GM21423 (cell line): ENCODE data around the gene SUFU.

Source experiments
- ATAC-seq: cut with Tn5 transposase; IDR thresholded peaks from one replicate; pipeline ENCODE4 v1.9.1; 2021; ENCODE audit warnings: mild to moderate bottlenecking, moderate library complexity; ENCODE audit not compliant: unreplicated experiment

The SUFU gene

GRCh38 chr10:102668326-102669107 lies 164.7 kb downstream of the SUFU start:
- no peak for ATAC-seq

GRCh38 chr10:102669206-102670064 lies 165.7 kb downstream of the SUFU start:
- ATAC-seq: no peak

DNA sequence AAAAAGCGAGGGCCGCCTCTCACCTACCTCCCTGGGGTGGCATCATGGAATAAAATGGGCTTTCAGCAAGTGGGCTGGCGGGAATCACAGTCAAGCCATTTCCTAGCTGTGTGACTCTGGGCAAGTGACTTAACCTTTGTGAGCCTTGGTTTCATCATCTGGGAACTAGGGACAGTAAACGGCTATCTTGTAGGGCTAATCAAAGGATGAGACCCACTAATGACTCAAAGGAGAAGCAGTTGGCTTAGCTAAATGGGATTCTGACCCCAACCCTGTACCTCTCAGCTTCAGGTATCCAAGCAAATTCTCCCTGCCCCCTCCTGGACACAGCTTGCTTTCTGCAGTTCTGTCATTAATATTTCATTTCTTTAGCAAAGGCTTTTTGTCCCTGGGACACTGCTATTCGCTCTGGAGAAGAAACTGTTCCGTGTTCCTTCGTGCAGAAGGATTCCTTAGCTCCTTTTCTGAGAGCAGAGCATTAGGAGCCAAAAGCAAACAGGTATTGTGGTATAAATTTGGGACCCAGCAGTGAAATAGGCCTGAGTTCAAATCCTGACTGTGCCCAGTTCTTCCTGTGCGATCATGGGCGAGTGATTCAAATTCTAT lies 166.4 kb downstream of the SUFU start:
- no peak for ATAC-seq

DNA sequence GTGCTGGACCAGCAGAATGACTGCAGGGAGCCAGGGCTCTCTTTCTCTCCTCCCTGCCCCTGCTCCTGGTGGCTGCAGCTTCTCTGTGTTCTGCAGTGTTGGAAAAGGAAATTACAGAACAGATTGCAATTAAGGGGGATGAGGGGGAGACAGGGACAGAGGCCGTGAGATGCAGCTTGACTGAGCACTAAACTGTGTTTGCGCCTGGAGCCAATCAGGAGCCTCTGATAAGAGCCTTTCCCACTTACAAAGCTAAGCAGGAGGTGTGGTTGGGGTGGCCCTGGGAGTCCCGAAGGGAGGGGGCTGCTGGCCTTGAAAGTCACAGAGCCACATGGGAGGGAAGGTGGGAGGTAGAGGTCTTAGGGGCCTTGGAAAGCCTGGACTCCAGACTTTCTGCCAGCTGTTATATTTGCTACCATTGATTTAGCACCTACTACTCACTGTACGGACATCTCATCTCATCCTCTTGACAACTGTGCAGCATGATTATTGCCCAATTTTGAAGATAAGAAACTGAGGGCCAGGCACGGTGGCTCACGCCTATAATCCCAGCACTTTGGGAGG lies 167.2 kb downstream of the SUFU start:
- ATAC-seq: no peak

DNA sequence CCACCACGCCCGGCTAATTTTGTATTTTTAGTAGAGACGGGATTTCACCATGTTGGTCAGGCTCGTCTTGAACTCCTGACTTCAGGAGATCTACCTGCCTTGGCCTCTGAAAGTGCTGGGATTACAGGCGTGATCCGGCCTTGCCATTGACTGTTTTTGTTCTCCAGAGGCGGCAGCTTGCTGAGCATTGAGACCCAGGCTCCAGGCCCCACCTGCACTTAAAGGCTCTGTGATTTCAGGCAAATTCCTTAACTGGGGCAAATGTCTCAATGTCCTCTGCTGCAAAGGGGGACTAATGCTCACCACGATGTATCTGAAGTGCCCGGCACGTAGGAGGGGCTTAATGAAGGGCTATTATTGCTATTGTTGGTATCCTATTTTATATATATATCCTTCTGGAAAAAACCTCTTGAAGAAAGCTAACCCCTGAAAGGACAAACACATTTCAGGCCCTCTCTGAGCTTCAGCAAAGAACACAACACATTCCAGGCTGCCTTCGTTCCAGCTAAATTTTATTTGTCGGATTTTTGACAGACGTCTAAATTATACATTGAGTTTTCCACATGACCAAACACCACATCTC lies 169.6 kb downstream of the SUFU start:
- ATAC-seq: no peak

DNA sequence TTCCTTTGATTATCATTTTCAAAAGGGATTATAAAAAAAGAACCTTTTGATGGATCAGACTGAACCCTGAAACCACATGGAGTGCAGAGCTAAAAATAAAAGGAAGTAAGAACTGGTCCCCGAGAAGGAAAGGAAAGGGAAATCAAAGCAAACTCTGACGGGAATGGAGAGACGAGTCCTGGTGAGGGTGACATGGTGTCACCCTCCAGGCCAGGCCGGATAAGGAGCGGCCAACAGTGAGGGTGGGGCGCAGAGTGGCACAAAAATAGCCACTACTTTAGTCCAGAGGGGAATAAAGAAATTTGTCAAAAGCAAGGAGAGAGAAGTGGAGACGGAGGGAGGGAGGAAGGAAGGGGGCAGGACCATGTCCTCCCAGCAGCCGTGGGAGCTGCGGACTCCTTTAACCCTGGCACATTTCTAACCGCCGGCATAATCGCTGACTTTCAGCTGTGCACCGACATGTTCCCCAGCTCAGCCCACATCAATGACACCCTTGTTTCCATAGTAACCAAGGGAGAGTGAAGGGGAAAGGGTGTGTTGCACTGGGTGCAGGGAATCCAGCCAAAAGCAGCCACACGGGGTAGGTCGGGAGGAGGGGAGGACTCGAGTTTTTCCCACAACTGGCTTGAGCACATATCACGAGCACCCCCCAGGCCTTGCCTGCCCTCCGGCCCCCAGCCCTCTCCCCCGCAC lies 170.2 kb downstream of the SUFU start:
- ATAC-seq: peak; percentile 48

- no peak for ATAC-seq
These were observed 170.8 kb downstream of the SUFU start for GRCh38 chr10:102674566-102674965.

DNA sequence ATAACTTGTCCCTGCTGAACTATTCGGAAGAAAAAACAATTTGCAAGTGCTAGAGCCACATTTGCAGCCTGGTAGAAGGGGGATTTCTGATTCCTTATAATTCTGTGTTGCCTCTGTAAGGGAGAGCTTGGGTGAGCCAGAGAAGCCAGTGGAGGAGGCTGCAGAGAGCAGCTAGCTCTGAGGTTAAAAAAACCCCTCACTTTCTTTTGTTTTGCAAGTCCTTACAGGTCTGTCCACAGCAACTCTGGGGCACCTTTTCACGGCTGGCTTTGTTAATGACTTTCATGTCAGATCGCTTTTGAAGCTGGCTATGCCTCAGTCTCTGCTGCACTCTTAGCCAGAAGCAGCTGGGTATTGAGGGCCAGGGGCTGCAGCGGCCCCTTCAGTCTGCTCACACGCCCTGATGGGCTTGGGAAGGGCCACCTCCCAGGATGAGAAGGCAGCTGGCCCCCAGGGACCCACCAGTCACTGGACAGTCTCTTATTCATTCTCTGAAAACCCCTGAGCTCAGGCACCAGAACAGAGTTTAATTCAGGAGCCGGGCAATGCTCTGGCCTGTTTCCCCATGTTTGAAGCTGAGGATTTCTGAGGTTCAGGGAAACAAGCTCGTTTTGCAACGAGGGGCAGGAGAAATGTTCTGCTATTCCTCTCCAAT lies 171.4 kb downstream of the SUFU start:
- no peak for ATAC-seq

DNA sequence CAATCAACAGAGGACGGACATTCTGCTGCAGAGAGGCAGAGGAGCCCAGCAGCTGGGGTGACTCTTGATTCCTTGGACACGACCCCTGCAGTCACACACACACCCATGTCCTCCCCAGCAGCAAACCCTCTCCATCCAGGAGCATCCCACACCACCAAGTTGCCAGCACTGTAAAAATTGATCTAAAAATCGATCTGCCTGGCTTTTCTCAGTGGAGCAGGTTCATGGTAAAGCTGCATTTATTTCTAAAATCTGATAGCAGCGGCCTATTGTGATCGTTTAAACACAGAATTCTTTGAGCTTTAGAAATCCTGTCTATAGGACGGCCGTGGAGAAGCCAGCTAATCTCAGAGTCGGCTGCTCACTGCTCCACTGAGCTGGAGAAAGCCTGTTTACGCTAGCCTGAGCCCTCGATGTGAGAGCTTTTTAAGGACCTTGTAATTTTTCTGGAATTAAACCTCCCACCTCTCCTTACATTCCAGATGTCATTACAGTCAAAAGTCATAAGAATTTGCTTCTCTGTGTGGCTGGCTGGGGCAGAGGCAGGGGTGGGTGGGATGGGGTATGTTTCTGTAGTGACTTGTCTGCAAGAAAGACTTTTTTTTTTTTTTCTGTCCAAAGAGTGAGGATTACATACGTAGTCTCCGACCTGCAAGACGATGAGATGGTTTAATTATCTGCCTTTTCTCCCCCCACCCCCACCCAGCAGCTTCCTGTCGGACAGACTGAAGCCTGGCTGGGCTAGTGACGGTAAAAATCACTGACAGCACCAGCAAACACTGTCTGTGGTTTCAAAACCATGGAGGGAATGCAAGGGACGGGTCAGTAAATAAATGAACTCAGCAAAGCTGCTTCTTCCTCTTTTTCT lies 172.1 kb downstream of the SUFU start:
- ATAC-seq: no peak

- no peak for ATAC-seq
These were observed 173.0 kb downstream of the SUFU start for GRCh38 chr10:102676534-102677315.

- no peak for ATAC-seq
These were observed 173.7 kb downstream of the SUFU start for GRCh38 chr10:102677331-102678067.

- ATAC-seq: no peak
These were observed 174.3 kb downstream of the SUFU start for GRCh38 chr10:102678068-102678400.

DNA sequence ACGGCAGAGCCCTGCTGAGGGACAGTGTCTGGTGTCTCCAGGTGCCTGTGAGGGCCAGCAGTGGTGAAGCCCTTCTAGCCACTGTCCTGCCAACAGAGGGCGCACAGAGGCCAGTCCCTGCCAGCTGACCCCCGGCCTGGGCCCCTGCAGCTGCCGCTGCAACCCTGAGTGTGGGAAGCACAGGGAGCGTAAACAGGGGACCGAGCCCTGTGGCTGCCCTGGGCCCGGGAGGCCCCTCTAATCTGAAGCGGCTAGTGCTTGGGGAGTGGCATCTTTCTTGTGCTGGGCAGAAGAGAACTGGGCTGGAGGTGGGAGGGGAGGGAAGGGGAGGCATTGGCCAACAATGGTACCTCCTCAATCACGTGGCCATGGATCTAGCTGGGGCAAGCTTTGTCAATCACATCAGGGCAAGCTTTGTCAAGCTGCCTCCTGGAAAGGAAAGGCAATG lies 175.1 kb downstream of the SUFU start:
- ATAC-seq: no peak

GRCh38 chr10:102679596-102679995 lies 175.8 kb downstream of the SUFU start:
- no peak for ATAC-seq

- ATAC-seq: no peak
These were observed 177.9 kb downstream of the SUFU start for GRCh38 chr10:102681696-102682095.

DNA sequence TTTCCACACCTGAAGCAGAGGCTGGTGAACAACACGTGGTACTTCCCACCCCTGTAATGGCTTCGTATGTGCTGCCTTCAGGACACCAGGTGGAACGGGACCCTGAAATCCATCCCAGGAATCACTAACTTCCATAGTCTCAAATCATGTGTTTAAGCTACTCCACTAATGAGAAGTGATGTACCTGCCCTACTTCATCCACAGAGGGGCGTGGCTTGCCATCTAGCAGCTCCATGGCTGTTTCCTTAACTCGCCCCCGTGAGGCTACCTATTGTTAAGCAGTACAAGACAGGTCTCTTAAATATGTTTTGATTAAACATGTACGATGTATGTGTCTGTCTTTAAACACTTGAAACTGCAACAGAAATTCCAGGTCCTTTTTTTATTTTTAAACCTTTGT lies 178.6 kb downstream of the SUFU start:
- ATAC-seq: no peak

GRCh38 chr10:102682981-102683380 lies 179.2 kb downstream of the SUFU start:
- ATAC-seq: no peak
